Upper lobe of right lung (tissue), 1 donor: ENCODE data around the gene PLB1. TPM values are rescaled to one million over a fixed set of nuclear protein-coding genes. Genes with fewer than 3 reads are reported as not detected.

ENCODE experiments used
- ATAC-seq: fragments of 200-7000 bp; cut with Tn5 transposase; one replicate; pipeline ENCODE4 v1.9.1; 2020; ENCODE audit warnings: mild to moderate bottlenecking, moderate library complexity
- DNase-seq: peaks from one replicate; pipeline ENCODE4 v3.0.0-alpha.2; 2020
- H3K27ac ChIP-seq: fragments of 200-600 bp; one replicate; pipeline ENCODE4 v1.8.0; 2022
- H3K27me3 ChIP-seq: fragments of 200-600 bp; one replicate; pipeline ENCODE4 v1.8.0; 2022; ENCODE audit warnings: mild to moderate bottlenecking
- H3K36me3 ChIP-seq: fragments of 200-600 bp; one replicate; pipeline ENCODE4 v1.8.0; 2022
- H3K4me1 ChIP-seq: fragments of 200-600 bp; one replicate; pipeline ENCODE4 v1.8.0; 2022
- H3K4me3 ChIP-seq: fragments of 200-600 bp; one replicate; pipeline ENCODE4 v1.8.0; 2022; ENCODE audit warnings: mild to moderate bottlenecking
- H3K9me3 ChIP-seq: fragments of 200-600 bp; one replicate; pipeline ENCODE4 v1.8.0; 2022
- intact Hi-C: fragments of 100-400 bp; cut with DNase I; formaldehyde crosslinking; loops from one replicate; pipeline ENCODE4 v1.11.0; 2022
- total RNA-seq: library from RNA; stranded (reverse); fragmentation: NEBNext Ultra II Directional; extraction: Animal tissue kit (Norgen Biotek cat#: 25700); gene quantifications from one replicate; pipeline ENCODE4 v1.2.1, GENCODE V29; 2021
- TF ChIP-seq, protein P1 (sequence below): fragments of 200-600 bp; IDR thresholded peaks from one replicate; pipeline ENCODE4 v1.8.0; 2022; ENCODE audit warnings: antibody characterized with exemption
- donor health status: DM: no; HTN: yes; CAD: no; lungs with severe emphysema.

Gene PLB1
- total RNA-seq, 1 donor from 2014 or later = 4.2 TPM

DNA sequence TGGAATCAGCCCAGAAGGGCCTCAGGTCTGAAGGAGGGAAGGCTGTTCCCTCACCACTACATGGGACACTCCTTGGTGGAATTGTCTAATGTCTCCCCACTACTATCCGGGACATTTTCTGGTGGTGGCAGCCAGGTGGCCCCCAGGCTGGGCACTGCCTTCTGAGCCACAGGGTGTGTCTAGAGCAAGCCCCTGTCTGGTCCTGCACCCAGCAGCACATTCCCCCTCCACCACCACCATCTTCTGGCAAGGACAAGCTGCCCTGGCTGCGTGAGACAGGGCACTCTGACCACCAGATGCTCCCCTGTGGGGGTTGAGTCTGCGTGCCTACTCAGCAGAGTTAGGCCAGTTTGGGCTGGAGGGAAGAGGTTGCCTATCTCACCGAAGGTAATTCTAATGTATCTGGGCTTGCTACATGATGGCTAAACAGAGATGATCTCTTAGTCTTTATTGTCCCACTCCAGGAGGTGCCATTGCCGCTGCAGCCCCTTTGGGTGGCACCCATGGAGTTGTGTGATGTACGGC is 106.3 kb downstream of the PLB1 start:
- intact Hi-C loops = no loop called here
- Histone ChIP-seq H3K4me1 (peaks cover 3% of the 10 kb centered on the region), H3K4me3 (no peak overlapping the region), H3K27me3 (no peaks in the 10 kb centered on the region), H3K36me3 (no peaks in the 10 kb centered on the region), H3K27ac (peak overlapping the region; percentile 55), H3K9me3 (no peaks in the 10 kb centered on the region)
- TF ChIP-seq, protein P1, sequence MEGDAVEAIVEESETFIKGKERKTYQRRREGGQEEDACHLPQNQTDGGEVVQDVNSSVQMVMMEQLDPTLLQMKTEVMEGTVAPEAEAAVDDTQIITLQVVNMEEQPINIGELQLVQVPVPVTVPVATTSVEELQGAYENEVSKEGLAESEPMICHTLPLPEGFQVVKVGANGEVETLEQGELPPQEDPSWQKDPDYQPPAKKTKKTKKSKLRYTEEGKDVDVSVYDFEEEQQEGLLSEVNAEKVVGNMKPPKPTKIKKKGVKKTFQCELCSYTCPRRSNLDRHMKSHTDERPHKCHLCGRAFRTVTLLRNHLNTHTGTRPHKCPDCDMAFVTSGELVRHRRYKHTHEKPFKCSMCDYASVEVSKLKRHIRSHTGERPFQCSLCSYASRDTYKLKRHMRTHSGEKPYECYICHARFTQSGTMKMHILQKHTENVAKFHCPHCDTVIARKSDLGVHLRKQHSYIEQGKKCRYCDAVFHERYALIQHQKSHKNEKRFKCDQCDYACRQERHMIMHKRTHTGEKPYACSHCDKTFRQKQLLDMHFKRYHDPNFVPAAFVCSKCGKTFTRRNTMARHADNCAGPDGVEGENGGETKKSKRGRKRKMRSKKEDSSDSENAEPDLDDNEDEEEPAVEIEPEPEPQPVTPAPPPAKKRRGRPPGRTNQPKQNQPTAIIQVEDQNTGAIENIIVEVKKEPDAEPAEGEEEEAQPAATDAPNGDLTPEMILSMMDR = no peak
- ATAC-seq (no peak), DNase-seq (no peak)

DNA sequence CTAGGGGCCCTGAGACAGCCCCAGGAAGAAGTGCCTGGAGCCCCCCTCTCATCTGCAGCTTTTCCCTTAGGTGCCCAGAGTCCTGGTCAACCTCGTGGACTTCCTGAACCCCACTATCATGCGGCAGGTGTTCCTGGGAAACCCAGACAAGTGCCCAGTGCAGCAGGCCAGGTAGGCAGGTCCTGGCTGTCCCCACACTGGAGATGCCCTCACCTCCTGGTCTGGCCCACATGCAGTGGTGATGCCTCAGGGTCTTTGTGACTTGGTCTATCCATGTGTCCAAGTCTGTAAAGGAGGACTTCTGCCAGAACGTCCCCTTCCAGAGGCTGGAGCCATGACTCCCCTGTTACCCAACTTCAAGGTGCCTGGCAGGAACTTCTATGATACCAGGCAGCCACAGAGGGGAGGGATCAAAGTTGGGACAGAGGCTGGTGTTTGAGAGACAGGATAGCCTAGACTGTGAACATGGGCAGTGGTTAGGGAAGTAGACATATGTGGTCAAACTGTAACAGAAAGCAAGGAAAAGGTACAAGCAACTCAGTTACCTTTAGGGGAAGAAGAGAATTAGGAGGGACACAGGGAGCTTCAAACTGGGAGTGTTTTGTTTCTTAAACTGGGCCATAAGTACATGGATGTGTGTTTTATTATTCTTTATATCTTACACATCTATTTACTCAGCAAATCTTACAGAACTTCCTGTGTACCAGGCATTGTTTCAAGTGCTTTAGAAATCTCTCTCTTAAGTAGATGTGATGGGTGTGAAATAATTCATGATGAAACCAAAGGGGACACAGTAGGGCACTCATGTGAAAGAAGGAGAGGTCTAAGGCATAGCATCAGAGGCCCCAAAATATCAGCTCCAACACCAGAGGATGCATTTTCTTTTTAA is 107.1 kb downstream of the PLB1 start:
- Histone ChIP-seq H3K27me3 (no peaks in the 10 kb centered on the region), H3K4me3 (no peak overlapping the region), H3K27ac (no peak overlapping the region), H3K4me1 (peaks cover 3% of the 10 kb centered on the region), H3K9me3 (no peaks in the 10 kb centered on the region), H3K36me3 (no peaks in the 10 kb centered on the region)
- intact Hi-C loops = no loop called here
- TF ChIP-seq, protein P1 = no peak
- ATAC-seq (peak; percentile 48), DNase-seq (no peak)

DNA sequence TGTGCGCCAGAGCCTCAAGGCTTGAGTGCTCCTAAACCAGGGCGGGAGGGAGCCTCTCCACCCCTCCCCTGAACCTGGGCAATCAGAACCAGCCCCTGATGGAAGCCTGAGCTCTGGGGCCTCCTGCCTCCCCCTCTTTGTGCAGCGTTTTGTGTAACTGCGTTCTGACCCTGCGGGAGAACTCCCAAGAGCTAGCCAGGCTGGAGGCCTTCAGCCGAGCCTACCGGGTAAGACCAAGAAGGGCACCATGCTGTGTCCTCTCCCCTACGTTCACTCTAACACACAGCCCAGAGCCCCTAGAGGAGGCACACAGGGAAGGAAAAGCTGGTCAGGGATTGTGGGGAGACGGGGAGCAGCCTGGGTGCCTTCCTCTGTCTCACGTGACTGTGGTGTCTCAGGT is 108.0 kb downstream of the PLB1 start:
- Histone ChIP-seq H3K4me3 (no peak overlapping the region), H3K27me3 (no peaks in the 10 kb centered on the region), H3K9me3 (no peaks in the 10 kb centered on the region), H3K27ac (no peak overlapping the region), H3K4me1 (peaks cover 3% of the 10 kb centered on the region), H3K36me3 (no peaks in the 10 kb centered on the region)
- DNase-seq (no peak), ATAC-seq (no peak)
- TF ChIP-seq, protein P1 = no peak
- intact Hi-C loops = no loop called here

DNA sequence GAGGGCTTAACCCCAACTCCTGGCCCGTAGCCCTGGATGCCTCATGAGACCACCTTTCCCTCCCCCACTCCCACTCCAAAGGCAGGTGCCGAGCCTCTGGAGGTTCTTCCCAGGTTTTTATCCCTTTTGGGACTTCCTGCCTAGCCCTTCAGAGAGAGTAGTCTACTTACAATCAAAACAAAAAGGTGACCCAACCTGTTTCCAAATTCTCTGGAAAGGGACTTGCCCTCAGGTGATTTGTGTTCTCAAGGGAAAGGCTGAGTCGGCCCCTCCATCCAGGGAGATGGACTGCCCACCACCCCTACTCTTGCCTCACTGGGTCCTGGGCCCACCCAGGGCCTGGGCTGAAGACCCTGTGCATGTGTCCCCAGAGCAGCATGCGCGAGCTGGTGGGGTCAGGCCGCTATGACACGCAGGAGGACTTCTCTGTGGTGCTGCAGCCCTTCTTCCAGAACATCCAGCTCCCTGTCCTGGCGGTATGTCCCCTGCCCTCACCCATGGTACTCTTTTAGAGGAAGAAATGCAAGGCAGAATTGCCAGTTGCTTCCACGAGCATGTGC is 108.5 kb downstream of the PLB1 start:
- H3K27me3 ChIP-seq = no peaks in the 10 kb centered on the region
- no peaks in the 10 kb centered on the region for H3K36me3 ChIP-seq
- peaks cover 3% of the 10 kb centered on the region for H3K4me1 ChIP-seq
- H3K27ac ChIP-seq = no peak overlapping the region
- ATAC-seq (no peak), DNase-seq (no peak)
- no peak overlapping the region for H3K4me3 ChIP-seq
- intact Hi-C loops = no loop called here
- TF ChIP-seq, protein P1 = no peak
- H3K9me3 ChIP-seq = no peaks in the 10 kb centered on the region

DNA sequence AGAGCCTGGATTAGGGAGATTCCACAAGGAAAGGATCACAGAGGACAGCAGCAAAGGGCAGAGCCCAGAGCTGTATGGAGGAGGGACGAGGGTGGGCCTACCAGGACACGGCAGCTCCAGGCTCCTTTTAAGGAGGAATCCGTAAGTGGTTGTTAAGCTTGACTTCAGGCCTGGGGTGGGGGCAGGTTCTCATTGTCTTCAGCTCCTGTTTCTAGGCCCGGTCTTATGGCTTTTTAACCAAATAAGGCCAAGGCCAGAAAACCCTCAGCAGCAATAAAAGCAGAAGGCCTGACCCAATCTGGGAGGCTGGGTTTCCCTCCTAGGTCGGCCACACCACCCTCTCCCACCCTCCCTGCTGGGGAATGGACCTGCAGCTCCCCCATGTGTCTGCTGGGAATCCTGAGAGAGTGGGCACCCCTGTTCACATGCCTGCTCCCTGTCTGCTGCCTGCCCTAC is 111.2 kb downstream of the PLB1 start:
- peaks cover 3% of the 10 kb centered on the region for H3K4me1 ChIP-seq
- DNase-seq = no peak

More for the DNA sequence above, 111.2 kb downstream of the PLB1 start:
- Histone ChIP-seq H3K4me3 (no peak overlapping the region), H3K36me3 (no peaks in the 10 kb centered on the region), H3K27ac (no peak overlapping the region), H3K27me3 (no peaks in the 10 kb centered on the region), H3K9me3 (no peaks in the 10 kb centered on the region)
- ATAC-seq = no peak
- TF ChIP-seq, protein P1 = no peak
- intact Hi-C loops = no loop called here
